Gastrocnemius medialis (tissue), 4 donors: Measurements from ENCODE around the gene OR51B4.

ENCODE experiments used
- CTCF ChIP-seq, 5 experiments: fragments of 450-650 bp in 3 of 5; fragments of 200-600 bp in 2 of 5; sonication (generic) in 2 of 5; IDR thresholded peaks in 4 of 5; conservative IDR thresholded peaks in 1 of 5; 1 replicate in 4 of 5; 2 replicates in 1 of 5; pipeline ENCODE4 v1.5.1; 2016 to 2019; ENCODE audit warnings: antibody characterized with exemption in 5 of 5, mild to moderate bottlenecking in 3 of 5, moderate library complexity in 3 of 5
- POLR2A ChIP-seq, 2 donors: fragments of 450-650 bp; IDR thresholded peaks; one replicate each; pipeline ENCODE4 v1.6.1; 2017; ENCODE audit warnings: antibody characterized with exemption in 2 of 2, mild to moderate bottlenecking in 2 of 2, moderate library complexity in 2 of 2

GRCh38 chr11:5348551-5349194 lies 46.9 kb upstream of the OR51B4 start:
- TF ChIP-seq CTCF (IDR thresholded peaks at IDR 0.05 in 4 of 5, conservative IDR thresholded peaks at IDR 0.05 in 1 of 5): no peak
- TF ChIP-seq POLR2A (IDR thresholded peaks at IDR 0.05): no peak
